ENCODE results near the gene DPYSL4.
A peak's percentile ranks its signal among the peaks of the same experiment; 100 is the strongest.
"Not testable (repeated sequence)": the region's sequence is repeated elsewhere in the genome, so short reads cannot be mapped to it uniquely, and the experiment has no call there.

Gene DPYSL4

GRCh38 chr10:132209130-132209529 is 22.4 kb downstream of the DPYSL4 start:
- no peak for DNase-seq

DNA sequence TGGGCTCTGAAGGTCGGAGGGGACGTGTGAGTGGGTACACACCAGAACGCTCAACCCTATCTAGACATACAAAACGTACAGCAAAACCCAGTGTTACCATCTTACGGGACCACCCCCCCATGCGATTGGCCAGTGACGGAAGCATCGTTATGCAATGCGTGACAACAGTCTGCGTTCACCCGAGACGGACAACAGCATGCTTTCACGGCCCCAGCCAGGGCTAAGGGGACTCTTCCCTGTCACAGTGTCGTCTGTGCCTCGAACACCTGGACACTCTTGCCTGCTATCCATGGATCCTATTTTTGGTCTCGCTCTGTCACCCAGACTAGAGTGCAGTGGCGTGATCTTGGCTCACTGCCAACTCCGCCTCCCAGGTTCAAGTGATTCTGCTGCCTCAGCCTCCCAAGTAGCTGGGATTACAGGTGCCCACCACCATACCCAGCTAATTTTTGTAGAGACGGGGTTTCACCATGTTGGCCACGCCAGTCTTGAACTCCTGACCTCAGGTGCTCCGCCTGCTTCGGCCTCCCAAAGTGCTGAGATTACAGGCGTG is 23.3 kb downstream of the DPYSL4 start:
- no peak for DNase-seq

DNA sequence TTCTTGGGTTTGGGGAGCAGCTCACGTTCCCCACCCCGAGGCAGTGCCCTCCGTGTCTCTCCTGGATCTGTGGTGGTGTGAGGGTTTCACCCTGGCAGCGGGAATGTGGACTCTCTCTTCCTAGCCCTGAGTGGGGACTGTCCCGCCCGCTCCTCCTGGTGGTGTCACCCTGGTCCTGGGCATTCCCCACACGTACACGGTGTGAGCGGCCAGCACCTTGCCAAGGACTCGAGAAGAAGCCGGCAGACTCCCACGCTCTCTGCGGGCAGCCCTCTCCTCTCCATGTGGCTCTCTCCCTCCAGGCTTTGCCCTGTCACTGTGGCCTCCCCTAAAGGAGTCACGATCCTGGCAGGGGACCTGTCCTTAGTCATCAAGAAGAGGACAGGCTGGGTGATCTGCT is 24.0 kb downstream of the DPYSL4 start:
- no peak for DNase-seq

DNA sequence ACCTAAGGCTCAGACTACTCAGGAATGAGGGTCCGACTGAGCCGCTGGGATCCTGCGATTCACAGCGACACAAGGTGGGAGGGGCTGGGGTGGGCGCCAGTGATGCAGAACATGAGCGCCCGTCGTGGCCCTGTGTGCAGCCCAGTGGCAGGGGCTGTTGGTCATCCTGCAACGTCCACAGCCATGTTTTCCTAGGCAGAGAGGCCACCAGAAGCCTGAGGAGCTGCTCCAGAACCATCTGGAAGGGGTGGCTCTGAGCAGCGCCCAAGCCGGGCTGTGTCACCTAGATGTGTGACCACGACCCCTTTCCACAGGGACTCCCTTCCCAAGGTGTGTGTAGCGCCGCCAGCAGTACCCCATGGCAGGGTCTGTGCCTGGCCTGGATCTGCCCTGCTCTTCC is 24.5 kb downstream of the DPYSL4 start:
- no peak for DNase-seq

GRCh38 chr10:132212816-132213215 is 26.1 kb downstream of the DPYSL4 start:
- no peak for DNase-seq

- no peak for DNase-seq
Observed at GRCh38 chr10:132213917-132214316, 27.2 kb downstream of the DPYSL4 start.

DNA sequence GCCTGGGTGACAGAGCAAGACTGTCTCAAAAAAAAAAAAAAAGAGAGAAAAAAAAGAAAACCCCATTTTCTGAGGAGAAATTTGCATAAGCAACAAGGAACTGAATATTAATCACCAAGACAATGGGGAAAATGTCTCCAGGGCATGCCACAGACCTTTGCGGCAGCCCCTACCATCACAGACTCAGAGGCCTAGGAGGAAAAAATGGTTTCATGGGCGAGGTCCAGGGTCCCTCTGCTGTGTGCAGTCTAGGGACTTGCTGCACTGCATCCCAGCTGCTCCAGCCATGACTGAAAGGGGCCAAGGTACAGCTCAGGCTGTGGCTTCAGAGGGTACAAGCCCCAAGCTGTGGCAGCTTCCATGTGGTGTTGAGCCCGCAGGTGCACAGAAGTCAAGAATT is 29.7 kb downstream of the DPYSL4 start:
- not testable (repeated sequence) for DNase-seq

GRCh38 chr10:132219486-132219885 is 32.7 kb downstream of the DPYSL4 start:
- no peak for DNase-seq

- DNase-seq = no peak
Observed at GRCh38 chr10:132220061-132220460, 33.3 kb downstream of the DPYSL4 start.

- not testable (repeated sequence) for DNase-seq
Observed at GRCh38 chr10:132220996-132221395, 34.2 kb downstream of the DPYSL4 start.

DNA sequence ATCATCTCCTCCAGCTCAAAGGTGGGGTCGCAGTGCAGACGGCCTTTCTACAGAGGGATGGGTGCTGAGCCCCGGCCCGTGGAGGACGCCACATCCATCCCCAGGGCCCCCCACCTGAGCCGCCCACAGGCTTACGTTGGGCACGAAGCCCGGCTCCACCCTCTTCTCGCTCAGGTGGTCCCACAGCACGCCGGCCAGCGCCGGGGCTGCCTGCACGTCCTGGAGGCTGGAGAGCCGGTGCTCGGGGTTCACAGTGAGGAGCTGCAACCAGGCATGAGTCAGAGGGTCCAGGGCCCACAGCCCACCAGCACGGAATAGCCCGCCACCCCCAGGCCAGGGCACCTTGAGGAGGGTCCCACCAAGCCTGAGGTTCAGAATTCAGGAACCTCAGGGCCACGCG is 36.0 kb downstream of the DPYSL4 start:
- no peak for DNase-seq

- DNase-seq = peak; percentile 94
Observed at GRCh38 chr10:132223156-132223590, 36.4 kb downstream of the DPYSL4 start.

DNA sequence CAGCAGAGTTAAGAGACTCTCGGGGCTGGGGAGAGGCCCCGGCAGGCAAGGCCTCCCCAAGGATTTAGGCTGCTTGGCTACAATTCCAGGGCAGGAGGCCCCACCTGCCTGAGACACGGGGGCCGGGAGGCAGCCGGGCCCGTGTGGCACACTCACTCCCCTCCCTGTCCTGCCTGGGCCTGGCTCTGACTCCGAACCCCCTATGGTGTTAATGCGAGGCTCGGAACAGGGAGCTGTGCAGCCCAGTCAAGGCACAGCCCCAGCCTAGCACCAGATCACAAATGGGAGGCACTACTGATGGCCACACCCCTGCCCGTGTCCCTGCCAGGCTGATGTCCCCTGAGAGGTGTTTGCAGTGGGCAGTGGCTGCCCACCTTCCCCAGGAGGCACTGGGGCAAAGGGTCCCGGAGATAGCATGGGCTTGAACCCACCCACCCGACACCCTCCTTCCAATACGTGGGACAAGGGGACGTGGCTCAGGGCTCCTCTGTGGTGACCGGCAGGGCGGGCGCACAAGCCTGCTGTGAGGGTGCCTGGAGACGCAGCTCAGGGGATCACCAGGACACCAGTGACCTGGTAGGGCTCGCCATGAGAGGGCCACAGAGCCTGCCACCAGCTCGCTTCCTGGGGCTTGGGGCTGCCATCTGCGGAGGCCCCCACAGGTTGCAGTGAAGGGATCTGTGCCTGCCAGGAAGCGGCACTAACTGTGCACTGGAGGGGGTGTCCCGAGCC is 37.0 kb downstream of the DPYSL4 start:
- DNase-seq = no peak

GRCh38 chr10:132224343-132225072 is 37.8 kb downstream of the DPYSL4 start:
- DNase-seq = no peak

- DNase-seq = no peak
Observed at GRCh38 chr10:132225073-132225848, 38.5 kb downstream of the DPYSL4 start.

GRCh38 chr10:132225849-132226205 is 39.1 kb downstream of the DPYSL4 start:
- DNase-seq = no peak

- DNase-seq = no peak
Observed at GRCh38 chr10:132226586-132227405, 40.0 kb downstream of the DPYSL4 start.

DNA sequence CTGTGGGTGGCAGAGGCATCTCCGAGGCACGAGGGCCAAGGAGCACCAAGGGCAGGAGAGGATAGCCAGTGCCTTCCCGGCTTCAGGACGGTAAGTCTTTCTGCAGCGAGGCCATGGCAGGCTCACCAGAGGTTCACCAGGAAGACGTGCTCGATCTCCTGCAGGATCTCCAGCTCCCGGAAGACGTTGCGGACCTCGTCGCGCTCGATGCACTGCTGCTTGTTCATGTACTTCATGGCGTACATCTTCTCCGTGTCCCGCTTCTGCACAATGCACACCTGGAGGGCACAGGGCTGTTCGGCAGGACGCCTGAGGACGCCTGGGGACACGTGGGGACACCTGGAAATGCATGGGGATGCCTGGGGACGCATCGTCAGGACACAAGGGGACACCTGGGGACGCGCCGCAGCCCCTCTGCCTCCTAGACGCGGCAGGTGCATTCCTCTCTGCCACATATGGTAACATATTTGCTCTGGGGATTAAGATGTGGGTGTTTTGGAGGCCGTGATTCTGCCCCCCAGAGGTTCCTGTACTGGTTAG is 41.2 kb downstream of the DPYSL4 start:
- DNase-seq = no peak

DNA sequence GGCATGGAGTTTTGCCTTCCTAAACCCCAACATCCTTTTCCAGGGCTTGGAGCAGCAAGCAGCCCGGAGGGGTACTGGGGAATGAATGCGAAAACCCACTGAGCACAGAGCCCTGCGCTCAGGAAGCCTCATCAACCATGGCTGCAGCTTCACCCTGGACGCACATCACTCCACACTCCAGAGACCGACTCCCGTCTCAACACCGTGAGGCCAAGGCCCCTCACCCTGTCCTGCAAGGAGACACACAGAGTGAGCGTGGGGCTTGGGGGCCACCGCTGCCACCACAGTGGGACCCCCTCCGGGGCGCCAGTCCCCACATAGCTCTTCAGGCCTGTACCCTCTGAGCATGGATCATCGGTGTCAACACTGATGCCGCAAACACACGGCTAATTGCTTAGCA is 41.9 kb downstream of the DPYSL4 start:
- no peak for DNase-seq

GRCh38 chr10:132229096-132229495 is 42.3 kb downstream of the DPYSL4 start:
- DNase-seq = peak; percentile 35

DNA sequence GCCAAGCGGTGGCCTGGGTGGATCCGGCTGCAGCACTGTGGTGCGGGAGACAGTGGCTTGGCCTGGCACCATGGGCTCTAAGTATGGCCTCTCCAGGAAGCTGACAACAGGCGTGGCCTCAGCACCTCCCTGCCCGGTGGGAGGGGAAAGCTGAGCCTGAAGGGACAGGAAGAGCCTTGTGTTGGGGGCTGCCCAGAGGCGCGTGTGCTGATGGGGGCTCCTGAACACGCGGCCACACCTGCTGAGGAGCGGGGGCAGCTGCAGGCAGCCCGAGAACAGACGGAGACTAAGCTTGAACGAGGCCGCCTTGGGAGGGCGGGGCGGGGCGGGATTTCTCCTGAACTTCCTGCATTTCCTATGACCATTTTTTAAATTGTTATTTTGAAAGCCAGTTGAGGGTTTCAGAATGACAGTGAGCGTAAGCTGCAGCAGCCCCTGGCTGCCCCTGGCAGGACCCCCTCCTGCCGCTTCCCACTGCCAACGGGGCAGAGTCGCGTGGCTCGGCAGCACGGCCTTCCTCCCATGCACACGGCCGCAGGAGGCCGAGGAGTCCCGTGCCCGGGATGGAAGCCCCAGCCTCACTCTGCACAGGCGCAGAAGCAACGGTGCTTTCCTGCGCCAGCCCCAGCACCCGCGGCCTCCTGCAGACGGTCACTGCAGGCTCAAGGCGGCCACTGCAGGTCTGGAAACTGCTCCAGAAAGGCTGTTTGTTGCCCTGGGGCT is 43.2 kb downstream of the DPYSL4 start:
- DNase-seq = peak; percentile 85

All from hematopoietic multipotent progenitor cell treated with erythropoietin and hydrocortisone succinate and interleukin-3 and kit ligand, for 4 days (in vitro differentiated cells).